PC-9 (cell line): ENCODE measurements around the gene IQSEC1. TPM values are rescaled to one million over a fixed set of nuclear protein-coding genes. Genes with fewer than 3 reads are reported as not detected.

Experiments
- BruUV-seq: library from RNA; stranded (reverse); fragments of 400-500 nt; replicated peaks from 2 replicates; lab custom pipeline; 2021; lab: Mats Ljungman, UMichigan
- CTCF ChIA-PET: fragments of 300-600 bp; sonication (Branson Sonifier 250); formaldehyde crosslinking; loops from one replicate; lab custom pipeline; 2022; ENCODE audit warnings: antibody characterized with exemption; lab: Charles Lee
- POLR2A ChIA-PET: fragments of 300-600 bp; sonication (Branson Sonifier 250); formaldehyde crosslinking; loops from one replicate; lab custom pipeline; 2022; ENCODE audit warnings: antibody characterized with exemption; ENCODE audit not compliant: unreplicated experiment; lab: Charles Lee
- DNase-seq, 2 experiments: peaks; one replicate each; pipeline versions ENCODE4 v3.0.0 to v3.0.0-alpha.2; 2015 to 2022; ENCODE audit warnings: mixed read lengths in 1 of 2
- H2AFZ ChIP-seq: fragments of 200-600 bp; sonication (generic); 2 replicates; pipeline ENCODE4 v1.8.1; 2017; ENCODE audit warnings: antibody characterized with exemption
- H3F3A ChIP-seq: fragments of 200-600 bp; sonication (generic); 2 replicates; pipeline ENCODE4 v1.8.1; 2017; ENCODE audit warnings: antibody characterized with exemption, mild to moderate bottlenecking, low read depth; ENCODE audit not compliant: insufficient read depth
- H3K27ac ChIP-seq: fragments of 200-600 bp; sonication (generic); 2 replicates; pipeline ENCODE4 v1.6.1; 2016; ENCODE audit warnings: mixed run types
- H3K27me3 ChIP-seq: fragments of 200-600 bp; sonication (generic); 2 replicates; pipeline ENCODE4 v1.6.1; 2016; ENCODE audit warnings: low read depth, mixed run types; ENCODE audit not compliant: insufficient read depth
- H3K36me3 ChIP-seq: fragments of 200-600 bp; sonication (generic); 2 replicates; pipeline ENCODE4 v1.6.1; 2016; ENCODE audit warnings: low read depth, mixed run types
- H3K4me1 ChIP-seq: fragments of 200-600 bp; sonication (generic); replicated peaks from 2 replicates; pipeline ENCODE4 v1.6.1; 2016; ENCODE audit warnings: mixed run types; ENCODE audit not compliant: insufficient read depth
- H3K4me2 ChIP-seq: fragments of 200-600 bp; sonication (generic); 2 replicates; pipeline ENCODE4 v1.6.1; 2017; ENCODE audit warnings: mixed run types
- H3K4me3 ChIP-seq: fragments of 200-600 bp; sonication (generic); 2 replicates; pipeline ENCODE4 v1.6.1; 2016; ENCODE audit warnings: mixed run types
- H3K79me2 ChIP-seq: fragments of 200-600 bp; sonication (generic); 2 replicates; pipeline ENCODE4 v1.6.1; 2017; ENCODE audit warnings: low read depth, mixed run types
- H3K9me2 ChIP-seq: fragments of 200-600 bp; sonication (generic); 2 replicates; pipeline ENCODE4 v1.8.1; 2017; ENCODE audit warnings: mild to moderate bottlenecking; ENCODE audit not compliant: insufficient read depth
- H3K9me3 ChIP-seq: fragments of 200-600 bp; sonication (generic); 2 replicates; pipeline ENCODE4 v1.8.1; 2016; ENCODE audit warnings: low read depth; ENCODE audit not compliant: insufficient read depth
- H4K20me1 ChIP-seq: fragments of 200-600 bp; sonication (generic); 2 replicates; pipeline ENCODE4 v1.8.1; 2017; ENCODE audit not compliant: insufficient read depth
- CTCF ChIP-seq: fragments of 200-600 bp; sonication (generic); conservative IDR thresholded peaks from 2 replicates; pipeline ENCODE4 v1.6.1; 2017; ENCODE audit warnings: mixed run types, antibody characterized with exemption, mild to moderate bottlenecking, moderate library complexity
- EZH2 ChIP-seq: fragments of 200-600 bp; sonication (generic); IDR thresholded peaks from 2 replicates; pipeline ENCODE4 v1.8.0; 2017; ENCODE audit warnings: antibody characterized with exemption, low read depth
- intact Hi-C: fragments of 100-400 bp; cut with micrococcal nuclease; formaldehyde crosslinking; loops from one replicate; pipeline ENCODE4 v1.10.0; 2022; ENCODE audit not compliant: unreplicated experiment
- total RNA-seq: library from RNA; stranded (reverse); gene quantifications from 2 replicates; pipeline ENCODE4 v1.2.3, GENCODE V29; 2021

The IQSEC1 gene
- total RNA-seq, 1 experiment from 2014 or later = 30.7 TPM

GRCh38 chr3:13105181-13105895, 32.1 kb upstream of the IQSEC1 start:
- H2AFZ ChIP-seq = no peak overlapping the region
- no peaks in the 10 kb centered on the region for H3K36me3 ChIP-seq
- H3K4me2 ChIP-seq = peak overlapping the region; percentile 59
- no TSS peak for BruUV-seq
- intact Hi-C loops = no loop called here
- DNase-seq = no peak
- H3K9me3 ChIP-seq = no peaks in the 10 kb centered on the region
- TF ChIP-seq EZH2 (no peak), CTCF (no peak)
- H3K4me1 ChIP-seq = peaks cover 57% of the 10 kb centered on the region
- CTCF ChIA-PET = no interaction called here
- POLR2A ChIA-PET = no interaction called here
- H3K27ac ChIP-seq = peak overlapping the region; percentile 76
- H3F3A ChIP-seq = peaks cover 36% of the 10 kb centered on the region
- H3K4me3 ChIP-seq = no peak overlapping the region
- H3K79me2 ChIP-seq = no peaks in the 10 kb centered on the region
- no peaks in the 10 kb centered on the region for H3K9me2 ChIP-seq
- H3K27me3 ChIP-seq = no peaks in the 10 kb centered on the region
- H4K20me1 ChIP-seq = no peaks in the 10 kb centered on the region

GRCh38 chr3:13104511-13104910, 31.3 kb upstream of the IQSEC1 start:
- H3K9me2 ChIP-seq = no peaks in the 10 kb centered on the region
- no peak overlapping the region for H3K4me2 ChIP-seq
- BruUV-seq = no TSS peak
- no peak overlapping the region for H3K27ac ChIP-seq
- POLR2A ChIA-PET = no interaction called here
- peaks cover 49% of the 10 kb centered on the region for H3K4me1 ChIP-seq
- H3K9me3 ChIP-seq = no peaks in the 10 kb centered on the region
- intact Hi-C loops = no loop called here
- no peak overlapping the region for H3K4me3 ChIP-seq
- no peak for DNase-seq
- no peaks in the 10 kb centered on the region for H3K79me2 ChIP-seq
- no peaks in the 10 kb centered on the region for H3K36me3 ChIP-seq
- peaks cover 28% of the 10 kb centered on the region for H3F3A ChIP-seq
- no peak overlapping the region for H2AFZ ChIP-seq
- no peaks in the 10 kb centered on the region for H4K20me1 ChIP-seq
- H3K27me3 ChIP-seq = no peaks in the 10 kb centered on the region
- TF ChIP-seq EZH2 = no peak
- TF ChIP-seq CTCF = no peak
- CTCF ChIA-PET = no interaction called here

GRCh38 chr3:13103416-13104058, 30.3 kb upstream of the IQSEC1 start:
- ChIA-PET POLR2A (no interaction called here), CTCF (interaction anchor here (0.6 kb wide), 1 partner anchor 457 kb away, joined by 3 read pairs; no protein-coding TSS in a partner anchor)
- Histone ChIP-seq H3K4me3 (no peak overlapping the region), H3K27ac (no peak overlapping the region), H4K20me1 (no peaks in the 10 kb centered on the region), H2AFZ (no peak overlapping the region), H3K27me3 (no peaks in the 10 kb centered on the region), H3K4me1 (peaks cover 39% of the 10 kb centered on the region), H3K36me3 (no peaks in the 10 kb centered on the region), H3K9me2 (no peaks in the 10 kb centered on the region), H3F3A (peaks cover 25% of the 10 kb centered on the region), H3K79me2 (no peaks in the 10 kb centered on the region), H3K9me3 (no peaks in the 10 kb centered on the region), H3K4me2 (no peak overlapping the region)
- intact Hi-C loops = no loop called here
- TF ChIP-seq CTCF = no peak
- no TSS peak for BruUV-seq
- no peak for DNase-seq
